NK-92 (cell line): ENCODE data around the gene DCBLD1.

Experiments used
- DNase-seq: peaks from one replicate; lab custom pipeline; 2025; ENCODE audit not compliant: unreplicated experiment; lab: John Stamatoyannopoulos, UW

DCBLD1 gene

DNA sequence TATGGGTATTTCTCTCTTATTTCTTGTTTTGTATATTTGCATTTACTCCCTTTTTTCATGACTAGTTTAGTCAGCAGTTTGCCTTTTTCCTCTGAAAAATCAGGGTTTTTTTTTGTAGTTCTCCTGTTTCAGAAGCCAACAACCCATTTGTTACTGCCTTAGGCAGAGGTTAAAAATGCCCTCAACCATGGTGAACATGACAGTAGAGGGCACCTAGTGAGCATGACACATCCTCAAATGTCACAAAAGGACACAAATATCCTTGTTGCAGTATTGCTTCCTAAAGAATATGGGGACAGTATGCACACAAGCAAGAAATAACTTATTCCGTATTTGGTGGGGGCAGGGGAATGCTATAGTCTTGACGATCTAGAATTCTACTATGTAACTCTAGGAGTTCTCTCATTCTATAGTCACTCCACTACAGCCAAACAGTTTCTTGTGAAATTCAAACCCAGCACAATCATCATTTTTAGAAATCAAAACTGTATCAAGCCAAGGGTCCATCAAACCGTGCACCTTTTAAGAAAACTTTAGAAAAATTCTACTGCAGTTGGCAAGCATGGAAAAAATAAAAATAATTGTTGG lies 72.9 kb downstream of the DCBLD1 start:
- DNase-seq, result no peak

DNA sequence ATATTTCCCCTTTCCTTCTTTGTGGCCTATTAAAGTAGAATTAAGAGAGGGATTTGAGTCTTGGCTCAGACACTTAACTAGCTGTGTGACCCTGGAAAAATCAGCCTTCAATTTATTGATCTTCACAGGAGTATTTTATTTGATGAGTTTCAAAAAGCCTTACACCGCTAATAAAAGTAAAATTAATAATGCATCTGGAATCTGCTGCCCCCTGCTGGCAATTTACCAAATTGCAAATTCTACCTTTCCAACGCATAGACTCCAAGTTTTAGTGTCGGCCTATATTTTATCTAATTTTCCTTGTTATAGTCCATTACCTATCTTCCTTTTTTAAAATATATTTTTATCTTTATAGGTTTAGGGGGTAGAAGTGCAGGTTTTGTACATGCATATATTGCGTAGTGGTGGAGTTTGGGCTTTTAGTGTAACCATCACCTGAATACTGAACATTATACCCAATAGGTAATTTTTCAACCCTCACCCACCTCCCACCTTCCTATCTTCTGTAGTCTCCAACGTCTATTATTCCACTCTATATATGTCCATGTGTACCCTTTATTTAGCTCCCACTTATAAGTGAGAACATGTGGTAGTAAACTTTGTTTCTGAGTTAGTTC lies 73.5 kb downstream of the DCBLD1 start:
- DNase-seq, result no peak

DNA sequence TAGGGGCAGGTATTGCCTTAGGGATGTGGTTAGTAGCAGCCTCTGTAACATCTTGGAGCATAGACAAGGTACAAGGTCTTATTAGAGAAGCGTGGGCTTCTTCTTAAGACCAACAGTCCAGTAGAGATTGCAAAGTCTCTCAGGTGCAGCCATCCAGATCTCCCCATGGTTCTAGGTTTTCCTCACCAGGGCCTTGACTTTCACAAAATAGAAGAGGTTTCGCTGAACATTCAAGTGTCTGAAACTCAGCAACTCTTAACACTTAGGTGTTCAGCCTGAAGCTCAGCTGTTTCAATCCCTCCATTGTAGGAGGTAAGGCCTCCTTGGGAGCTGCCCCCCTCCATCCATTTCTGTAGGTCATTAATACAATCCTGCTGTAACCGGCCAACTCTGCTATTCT lies 75.5 kb downstream of the DCBLD1 start:
- DNase-seq, result no peak

GRCh38 chr6:117558818-117559217 lies 76.3 kb downstream of the DCBLD1 start:
- no peak for DNase-seq

- DNase-seq, result no peak
These were observed 76.8 kb downstream of the DCBLD1 start for GRCh38 chr6:117559299-117559698.

DNA sequence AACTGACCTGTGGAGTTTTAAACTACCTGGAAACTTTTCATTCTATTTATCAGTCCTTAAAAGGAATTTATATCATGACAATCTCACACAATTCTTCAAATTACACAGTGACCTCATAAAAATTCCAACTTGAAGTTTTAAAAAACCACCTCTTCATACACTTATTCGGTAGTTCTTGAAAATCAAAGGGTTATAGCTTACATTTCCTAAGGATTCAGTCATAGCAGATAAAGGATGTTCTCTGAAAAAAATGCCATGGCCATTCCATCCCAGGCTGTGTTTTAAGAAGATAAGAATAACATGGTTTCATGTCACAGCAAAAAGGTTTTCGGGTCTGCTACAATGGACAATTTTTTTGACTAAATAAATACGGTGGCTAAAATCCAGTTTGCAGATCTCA lies 78.7 kb downstream of the DCBLD1 start:
- DNase-seq, result no peak

DNA sequence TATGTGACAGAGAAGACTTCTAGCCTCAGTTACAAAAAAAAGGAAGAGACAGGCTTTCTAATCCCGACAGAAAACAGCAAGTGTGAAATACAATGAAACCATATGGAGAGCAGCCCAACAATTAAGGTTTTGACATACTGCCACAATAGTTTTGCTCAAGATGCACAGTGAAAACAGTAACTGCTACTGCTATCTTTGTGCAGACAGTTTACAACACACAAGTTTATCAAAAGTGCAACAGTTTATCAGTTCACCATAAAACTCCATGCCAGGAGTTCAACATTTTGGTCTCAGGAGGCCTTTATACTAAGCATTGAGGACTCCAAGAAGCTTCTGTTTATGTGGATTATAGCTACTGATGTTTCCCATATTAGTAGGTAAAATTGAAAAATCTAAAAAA lies 82.2 kb downstream of the DCBLD1 start:
- no peak for DNase-seq

DNA sequence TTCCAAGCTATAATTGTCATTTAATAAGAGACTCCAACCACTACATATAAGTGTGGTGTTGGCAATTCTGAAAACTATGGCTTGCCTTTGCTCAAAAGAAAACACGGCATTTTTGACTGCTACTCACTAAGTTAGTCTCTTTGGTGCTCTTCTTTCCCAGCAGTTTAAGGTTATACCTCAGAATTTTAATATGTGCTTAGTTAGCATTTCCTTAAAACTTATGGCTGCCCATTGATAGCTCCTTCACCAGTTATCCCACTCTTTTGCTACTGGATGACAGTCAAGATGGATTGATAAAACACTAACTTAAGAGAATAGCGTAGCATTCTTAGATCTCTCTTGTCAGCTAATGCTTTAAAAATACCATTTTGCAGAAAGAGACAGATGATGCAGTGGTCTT lies 85.8 kb downstream of the DCBLD1 start:
- DNase-seq, result no peak

- no peak for DNase-seq
These were observed 86.4 kb downstream of the DCBLD1 start for GRCh38 chr6:117568831-117569410.

DNA sequence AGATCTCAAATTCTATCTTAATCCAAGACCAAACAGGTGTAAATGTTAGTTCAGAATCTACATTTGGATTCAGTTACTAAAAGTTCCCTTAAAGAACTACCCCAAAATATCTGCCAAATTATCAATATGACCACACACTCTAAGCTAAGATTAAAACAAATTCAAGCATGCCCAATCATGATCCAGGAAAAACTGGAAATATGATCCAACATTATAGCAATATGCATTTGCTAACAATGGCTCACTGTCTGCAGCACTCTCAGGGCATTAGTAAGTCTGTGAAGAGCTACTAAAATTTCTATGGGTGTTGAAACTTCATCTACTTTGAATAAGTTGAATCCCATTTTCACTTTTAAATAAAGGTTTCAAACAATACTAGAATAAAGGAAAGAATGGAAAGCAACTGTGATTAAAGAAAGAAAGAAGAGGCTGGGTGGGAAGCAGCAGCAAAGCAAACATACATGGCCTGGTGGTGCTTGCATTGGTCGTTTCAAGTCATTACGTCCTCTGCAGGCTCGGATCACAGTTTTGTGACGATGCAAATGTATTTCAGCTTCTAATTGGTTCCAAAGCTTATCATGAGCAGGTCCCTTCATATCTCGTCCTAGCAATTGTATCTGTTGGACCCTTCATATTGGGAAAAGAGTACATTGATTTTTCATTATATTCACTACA lies 90.7 kb downstream of the DCBLD1 start:
- no peak for DNase-seq

GRCh38 chr6:117574198-117574597 lies 91.7 kb downstream of the DCBLD1 start:
- DNase-seq, result no peak

DNA sequence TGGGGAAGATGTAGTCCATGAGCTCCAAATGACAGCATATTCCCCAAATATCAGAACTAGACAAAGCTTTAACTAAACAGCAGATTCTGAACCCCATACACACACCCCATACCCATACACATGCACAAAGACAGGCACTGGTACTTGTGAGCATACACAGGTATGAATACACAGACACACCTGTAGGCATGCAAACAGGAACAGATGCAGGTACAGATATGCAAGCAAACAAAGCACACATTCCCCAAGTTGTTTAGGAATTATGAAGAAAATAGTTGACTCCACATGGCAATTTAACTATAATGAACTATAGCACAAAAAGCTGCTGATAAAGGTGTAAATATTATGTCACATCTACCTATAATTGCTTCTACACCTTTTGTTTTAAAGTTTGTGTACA lies 103.2 kb downstream of the DCBLD1 start:
- no peak for DNase-seq

GRCh38 chr6:117590447-117590846 lies 108.0 kb downstream of the DCBLD1 start:
- DNase-seq, result no peak

- no peak for DNase-seq
These were observed 108.9 kb downstream of the DCBLD1 start for GRCh38 chr6:117591405-117591804.

- DNase-seq, result no peak
These were observed 110.7 kb downstream of the DCBLD1 start for GRCh38 chr6:117592983-117593759.

GRCh38 chr6:117595099-117595923 lies 112.8 kb downstream of the DCBLD1 start:
- DNase-seq, result no peak

- DNase-seq, result no peak
These were observed 115.3 kb downstream of the DCBLD1 start for GRCh38 chr6:117597755-117598154.
